Endothelial cell of umbilical vein (primary cell): Measurements from ENCODE around the gene IL22. TPM values are rescaled to one million over a fixed set of nuclear protein-coding genes. Genes with fewer than 3 reads are reported as not detected.

Source experiments
- BruUV-seq: library from RNA; stranded (reverse); fragments of 400-500 nt; replicated peaks from 2 replicates; lab custom pipeline; 2021; lab: Mats Ljungman, UMichigan
- CTCF ChIA-PET: fragments of 300-600, 350-600 bp; sonication (Branson Sonifier 250); formaldehyde crosslinking; loops from one replicate; lab custom pipeline; 2021; ENCODE audit warnings: antibody characterized with exemption, inconsistent platforms; lab: Charles Lee
- POLR2A ChIA-PET: fragments of 300-600, 350-600 bp; sonication (Branson Sonifier 250); formaldehyde crosslinking; loops from one replicate; lab custom pipeline; 2021; ENCODE audit warnings: antibody characterized with exemption, inconsistent platforms; lab: Charles Lee
- DNase-seq: peaks from one replicate; pipeline ENCODE4 v3.0.0-alpha.2; 2011; ENCODE audit warnings: low read depth, low spot score
- FAIRE-seq: peaks from 2 replicates; lab custom pipeline; 2011; peaks lifted over from hg19 to GRCh38; lab: Jason Lieb, UNC
- H2AFZ ChIP-seq: 2 replicates; pipeline ENCODE4 v1.6.0; 2012; ENCODE audit warnings: low read depth, low read length, control low read depth, inconsistent platforms
- H3K27ac ChIP-seq: 2 replicates; pipeline ENCODE4 v1.5.1; 2011; ENCODE audit warnings: low read depth, mild to moderate bottlenecking, control low read depth, low read length, moderate library complexity; ENCODE audit not compliant: insufficient read depth
- H3K27me3 ChIP-seq, 2 experiments: 2 replicates each; pipeline versions ENCODE4 v1.6.0 to v1.6.1; 2011; ENCODE audit warnings: low read length in 2 of 2, mixed read lengths in 1 of 2; ENCODE audit not compliant: control insufficient read depth in 2 of 2, insufficient read depth in 2 of 2
- H3K36me3 ChIP-seq, 2 experiments: 2 replicates in 1 of 2; 3 replicates in 1 of 2; pipeline ENCODE4 v1.5.1; 2011; ENCODE audit warnings: low read length in 2 of 2, mild to moderate bottlenecking in 1 of 2, moderate library complexity in 1 of 2; ENCODE audit not compliant: control insufficient read depth in 2 of 2, insufficient read depth in 2 of 2; ENCODE audit errors: extremely low read depth in 1 of 2
- H3K4me1 ChIP-seq: 3 replicates; pipeline ENCODE4 v1.5.1; 2011; ENCODE audit warnings: mild to moderate bottlenecking, low read length; ENCODE audit not compliant: control insufficient read depth, insufficient read depth; ENCODE audit errors: extremely low read depth
- H3K4me2 ChIP-seq: 2 replicates; pipeline ENCODE4 v1.6.1; 2011; ENCODE audit warnings: low read length, control low read depth, mixed read lengths; ENCODE audit not compliant: insufficient read depth
- H3K4me3 ChIP-seq, 3 experiments: fragments of 200-600 bp in 1 of 3; sonication (generic), shearing (Covaris generic) in 1 of 3; replicated peaks in 1 of 3; 2 replicates each; pipeline ENCODE4 v1.5.1; 2011 to 2016; ENCODE audit warnings: control low read depth in 3 of 3, low read length in 3 of 3, mild to moderate bottlenecking in 2 of 3, inconsistent platforms in 1 of 3, low read depth in 1 of 3, moderate library complexity in 1 of 3; ENCODE audit not compliant: insufficient read depth in 1 of 3
- H3K79me2 ChIP-seq: 2 replicates; pipeline ENCODE4 v1.6.0; 2012; ENCODE audit warnings: low read length, inconsistent platforms; ENCODE audit not compliant: control insufficient read depth, insufficient read depth
- H3K9ac ChIP-seq: replicated peaks from 2 replicates; pipeline ENCODE3; 2011; ENCODE audit warnings: low read length, control low read depth; ENCODE audit not compliant: insufficient read depth; ENCODE audit errors: extremely low read depth
- H3K9me1 ChIP-seq: replicated peaks from 3 replicates; pipeline ENCODE4 v1.6.0; 2011; ENCODE audit warnings: mild to moderate bottlenecking, low read length; ENCODE audit not compliant: control insufficient read depth, insufficient read depth; ENCODE audit errors: extremely low read depth
- H3K9me3 ChIP-seq: replicated peaks from 2 replicates; pipeline ENCODE4 v1.5.1; 2012; ENCODE audit warnings: low read length, inconsistent platforms; ENCODE audit not compliant: control insufficient read depth, insufficient read depth
- H4K20me1 ChIP-seq: replicated peaks from 2 replicates; pipeline ENCODE3; 2011; ENCODE audit warnings: mild to moderate bottlenecking, low read length; ENCODE audit not compliant: control insufficient read depth, insufficient read depth; ENCODE audit errors: extremely low read depth
- CTCF ChIP-seq, 2 donors: IDR thresholded peaks; 1 replicate in 1 of 2; 2 replicates in 1 of 2; pipeline ENCODE4 v1.5.1; 2011; ENCODE audit warnings: low read length in 2 of 2, mild to moderate bottlenecking in 2 of 2, moderate library complexity in 2 of 2, control low read depth in 1 of 2, inconsistent platforms in 1 of 2, low read depth in 1 of 2; ENCODE audit not compliant: insufficient read depth in 1 of 2; ENCODE audit errors: extremely low read depth in 1 of 2
- EZH2 ChIP-seq: IDR thresholded peaks from 2 replicates; pipeline ENCODE4 v1.6.1; 2012; ENCODE audit warnings: borderline replicate concordance, low read depth, mild to moderate bottlenecking, moderate library complexity, low read length, inconsistent platforms; ENCODE audit not compliant: severe bottlenecking
- FOS ChIP-seq: IDR thresholded peaks from 2 replicates; pipeline ENCODE4 v1.6.1; 2011; ENCODE audit warnings: mild to moderate bottlenecking, low read length, moderate library complexity, borderline replicate concordance; ENCODE audit not compliant: insufficient read depth
- GATA2 ChIP-seq: IDR thresholded peaks from 2 replicates; pipeline ENCODE4 v1.7.0; 2011; ENCODE audit warnings: low read depth, mild to moderate bottlenecking, moderate library complexity, mixed read lengths, low read length; ENCODE audit not compliant: insufficient read length, insufficient read depth
- JUN ChIP-seq: IDR thresholded peaks from 2 replicates; pipeline ENCODE4 v1.6.1; 2011; ENCODE audit warnings: borderline replicate concordance, low read depth; ENCODE audit not compliant: insufficient read length, insufficient read depth
- MAX ChIP-seq: IDR thresholded peaks from 2 replicates; pipeline ENCODE4 v1.6.1; 2011; ENCODE audit not compliant: insufficient read depth, insufficient read length
- MYC ChIP-seq: IDR thresholded peaks from one replicate; pipeline ENCODE4 v1.6.1; 2011; ENCODE audit warnings: mild to moderate bottlenecking, low read depth, low read length
- POLR2A ChIP-seq: IDR thresholded peaks from 2 replicates; pipeline ENCODE4 v1.6.1; 2012; ENCODE audit warnings: low read depth, mild to moderate bottlenecking, control low read depth, low read length
- POLR2AphosphoS5 ChIP-seq: IDR thresholded peaks from 2 replicates; pipeline ENCODE4 v1.6.1; 2012; ENCODE audit warnings: low read depth, mild to moderate bottlenecking, control low read depth, low read length, moderate library complexity; ENCODE audit not compliant: insufficient read depth
- dilution Hi-C: fragments of 300-500 bp; cut with MboI; formaldehyde crosslinking; loops from one replicate; pipeline ENCODE4 v1.15.0; 2019; ENCODE audit warnings: low sequenced_read_pairs; ENCODE audit not compliant: extremely low pct_ligation_motif_present
- intact Hi-C: fragments of 100-400 bp; cut with micrococcal nuclease; formaldehyde crosslinking; loops from one replicate; pipeline ENCODE4 v1.10.0; 2022
- polyA plus RNA-seq, 4 experiments: library from polyadenylated mRNA; depleted of rRNA in 3 of 4; stranded (reverse) in 3 of 4; unstranded in 1 of 4; fragments of >200 nt; gene quantifications; 2 replicates each; pipeline versions ENCODE4 v1.2.1 to v1.2.3, GENCODE V29; 2011 to 2012; ENCODE audit warnings: missing spikeins in 1 of 4
- total RNA-seq: library from RNA; stranded (reverse); gene quantifications from 2 replicates; pipeline ENCODE4 v1.2.3, GENCODE V29; 2021

IL22 gene
- total and polyA plus RNA-seq, 2 donors (not counting 3 experiments of a cell fraction or from before 2014, with no cell fraction given): not detected

- H3K36me3 ChIP-seq: no peaks in the 10 kb centered on the region
- H3K9ac ChIP-seq: no peak overlapping the region
- DNase-seq: no peak
- H3K9me3 ChIP-seq: no peaks in the 10 kb centered on the region
- H3K9me1 ChIP-seq: no peaks in the 10 kb centered on the region
- H3K4me1 ChIP-seq: no peaks in the 10 kb centered on the region
- H3K4me3 ChIP-seq: no peak overlapping the region
- POLR2A ChIA-PET: no interaction called here
- no peak overlapping the region for H3K4me2 ChIP-seq
- CTCF ChIA-PET: no interaction called here
- H3K79me2 ChIP-seq: no peaks in the 10 kb centered on the region
- no peaks in the 10 kb centered on the region for H4K20me1 ChIP-seq
- TF ChIP-seq EZH2 (no peak), MAX (no peak), POLR2AphosphoS5 (no peak), MYC (no peak), GATA2 (no peak), FOS (no peak), POLR2A (no peak), CTCF (IDR thresholded peaks at IDR 0.05; ENCODE audit: extremely low read depth in 1 of 2, insufficient read depth in 1 of 2, low read depth in 1 of 2, low read length in 2 of 2) (no peak), JUN (no peak)
- intact Hi-C loops (no loop called here), dilution Hi-C loops (no loop called here)
- no peak overlapping the region for H2AFZ ChIP-seq
- no TSS peak for BruUV-seq
- no peak for FAIRE-seq
- no peak overlapping the region for H3K27ac ChIP-seq
- peaks cover 7 to 10% of the 10 kb centered on the region in 2 experiments for H3K27me3 ChIP-seq
Observed at GRCh38 chr12:68207276-68207675, 46.1 kb downstream of the IL22 start.
